PFSK-1 (cell line): ENCODE data around the gene MAB21L3.

Experiments
- FOXP2 ChIP-seq: optimal IDR thresholded peaks from 2 replicates; pipeline ENCODE3; 2011; ENCODE audit warnings: borderline replicate concordance, control low read depth, inconsistent platforms; ENCODE audit not compliant: insufficient read depth; ENCODE audit errors: extremely low read length, extremely low read depth
- POLR2AphosphoS5 ChIP-seq: IDR thresholded peaks from 2 replicates; pipeline ENCODE4 v1.6.1; 2012; ENCODE audit warnings: low read depth, mild to moderate bottlenecking, control low read depth, low read length, moderate library complexity
- SIN3A ChIP-seq: IDR thresholded peaks from 2 replicates; pipeline ENCODE4 v1.6.1; 2012; ENCODE audit warnings: mild to moderate bottlenecking, low read length, moderate library complexity, borderline replicate concordance; ENCODE audit not compliant: insufficient read depth
- TAF1 ChIP-seq: IDR thresholded peaks from 2 replicates; pipeline ENCODE4 v1.6.1; 2012; ENCODE audit warnings: low read length, control low read depth, borderline replicate concordance; ENCODE audit not compliant: insufficient read depth
- TF ChIP-seq, protein P1 (sequence below), 2 experiments: IDR thresholded peaks; 2 replicates each; pipeline versions ENCODE4 v1.6.1 to v1.8.0; 2011 to 2012; ENCODE audit warnings: low read depth in 2 of 2, low read length in 2 of 2, control low read depth in 1 of 2, inconsistent platforms in 1 of 2, mild to moderate bottlenecking in 1 of 2, moderate library complexity in 1 of 2; ENCODE audit not compliant: insufficient read depth in 1 of 2

Gene MAB21L3

DNA sequence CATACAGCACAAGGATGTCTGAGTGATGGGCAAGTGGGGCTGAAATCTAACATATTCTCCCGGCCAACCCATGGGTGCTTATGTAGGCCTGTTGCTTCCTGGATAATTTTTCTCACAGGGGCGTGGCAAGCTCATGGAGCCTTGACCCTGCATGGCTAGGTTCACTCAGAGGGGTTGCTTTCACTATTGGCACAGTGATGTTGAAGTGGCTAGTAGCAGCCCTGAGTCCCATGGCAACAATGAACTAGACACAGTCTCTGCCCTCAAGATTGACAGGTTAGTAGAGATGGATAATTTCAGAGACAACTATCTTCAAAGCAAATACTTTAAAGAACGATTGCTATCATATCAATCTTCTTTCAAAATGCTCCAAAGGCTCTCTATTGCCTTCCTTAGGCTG lies 6.5 kb upstream of the MAB21L3 start:
- no peak for TF ChIP-seq FOXP2

DNA sequence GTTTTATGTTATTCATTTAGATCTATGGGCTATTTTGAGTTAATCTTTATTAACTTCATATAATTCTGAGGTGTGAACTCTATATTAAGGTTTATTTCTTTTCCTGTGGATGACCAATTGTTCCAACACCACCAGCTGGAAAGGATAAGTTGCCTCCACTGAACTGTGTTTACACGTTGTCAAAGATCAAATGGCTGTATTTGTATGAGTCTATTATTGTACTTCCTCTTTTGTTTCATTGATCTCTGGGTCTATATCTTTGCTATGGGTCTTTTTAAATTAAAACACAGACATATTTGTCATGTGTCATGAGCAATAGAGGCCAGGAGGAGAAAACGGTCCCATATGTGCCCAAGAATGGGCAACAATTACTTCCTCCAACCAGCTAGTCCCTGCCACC lies 5.2 kb upstream of the MAB21L3 start:
- TF ChIP-seq SIN3A, result no peak
- no peak for TF ChIP-seq TAF1
- TF ChIP-seq POLR2AphosphoS5, result no peak
- TF ChIP-seq, protein P1, sequence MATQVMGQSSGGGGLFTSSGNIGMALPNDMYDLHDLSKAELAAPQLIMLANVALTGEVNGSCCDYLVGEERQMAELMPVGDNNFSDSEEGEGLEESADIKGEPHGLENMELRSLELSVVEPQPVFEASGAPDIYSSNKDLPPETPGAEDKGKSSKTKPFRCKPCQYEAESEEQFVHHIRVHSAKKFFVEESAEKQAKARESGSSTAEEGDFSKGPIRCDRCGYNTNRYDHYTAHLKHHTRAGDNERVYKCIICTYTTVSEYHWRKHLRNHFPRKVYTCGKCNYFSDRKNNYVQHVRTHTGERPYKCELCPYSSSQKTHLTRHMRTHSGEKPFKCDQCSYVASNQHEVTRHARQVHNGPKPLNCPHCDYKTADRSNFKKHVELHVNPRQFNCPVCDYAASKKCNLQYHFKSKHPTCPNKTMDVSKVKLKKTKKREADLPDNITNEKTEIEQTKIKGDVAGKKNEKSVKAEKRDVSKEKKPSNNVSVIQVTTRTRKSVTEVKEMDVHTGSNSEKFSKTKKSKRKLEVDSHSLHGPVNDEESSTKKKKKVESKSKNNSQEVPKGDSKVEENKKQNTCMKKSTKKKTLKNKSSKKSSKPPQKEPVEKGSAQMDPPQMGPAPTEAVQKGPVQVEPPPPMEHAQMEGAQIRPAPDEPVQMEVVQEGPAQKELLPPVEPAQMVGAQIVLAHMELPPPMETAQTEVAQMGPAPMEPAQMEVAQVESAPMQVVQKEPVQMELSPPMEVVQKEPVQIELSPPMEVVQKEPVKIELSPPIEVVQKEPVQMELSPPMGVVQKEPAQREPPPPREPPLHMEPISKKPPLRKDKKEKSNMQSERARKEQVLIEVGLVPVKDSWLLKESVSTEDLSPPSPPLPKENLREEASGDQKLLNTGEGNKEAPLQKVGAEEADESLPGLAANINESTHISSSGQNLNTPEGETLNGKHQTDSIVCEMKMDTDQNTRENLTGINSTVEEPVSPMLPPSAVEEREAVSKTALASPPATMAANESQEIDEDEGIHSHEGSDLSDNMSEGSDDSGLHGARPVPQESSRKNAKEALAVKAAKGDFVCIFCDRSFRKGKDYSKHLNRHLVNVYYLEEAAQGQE (IDR thresholded peaks at IDR 0.05; ENCODE audit: insufficient read depth in 1 of 2, low read depth in 2 of 2, low read length in 2 of 2), result no peak
- no peak for TF ChIP-seq FOXP2

DNA sequence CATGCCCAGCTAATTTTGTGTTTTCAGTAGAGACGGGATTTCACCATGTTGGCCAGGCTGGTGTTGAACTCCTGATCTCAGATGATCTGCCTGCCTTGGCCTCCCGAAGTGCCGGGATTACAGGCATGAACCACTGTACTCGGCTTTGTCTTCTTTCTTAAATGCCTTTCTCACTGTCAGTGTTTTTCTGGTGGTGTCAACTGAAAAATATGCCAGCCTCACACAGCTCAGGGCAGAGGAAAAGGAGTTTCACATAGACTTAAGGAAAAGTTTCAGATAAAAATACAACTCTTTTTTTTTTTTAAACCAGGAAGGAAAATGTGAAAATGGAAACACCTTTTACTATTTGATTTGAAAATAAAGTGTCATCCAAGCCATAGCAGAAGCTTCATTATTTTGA lies 4.6 kb upstream of the MAB21L3 start:
- TF ChIP-seq SIN3A, result no peak
- TF ChIP-seq POLR2AphosphoS5, result no peak
- TF ChIP-seq, protein P1 (IDR thresholded peaks at IDR 0.05; ENCODE audit: insufficient read depth in 1 of 2, low read depth in 2 of 2, low read length in 2 of 2), result no peak
- TF ChIP-seq TAF1, result no peak
- TF ChIP-seq FOXP2, result no peak

DNA sequence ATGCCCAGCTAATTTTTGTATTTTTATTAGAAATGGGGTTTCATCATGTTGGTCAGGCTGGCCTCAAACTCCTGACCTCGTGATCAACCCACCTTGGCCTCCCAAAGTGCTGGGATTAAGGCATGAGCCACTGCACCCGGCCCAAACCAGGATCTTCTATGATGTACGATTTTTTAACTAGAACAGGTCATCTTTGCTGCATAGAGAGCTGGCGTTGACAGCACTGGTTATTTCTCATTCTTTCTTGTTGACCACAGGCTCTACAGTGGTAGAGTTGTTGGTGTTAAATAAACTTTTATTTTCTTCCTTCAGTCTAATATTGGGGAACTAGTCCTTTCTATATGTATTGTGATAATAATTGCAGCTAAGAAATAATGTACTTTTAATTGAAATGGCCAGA lies 3.8 kb upstream of the MAB21L3 start:
- no peak for TF ChIP-seq FOXP2
- TF ChIP-seq TAF1, result no peak

DNA sequence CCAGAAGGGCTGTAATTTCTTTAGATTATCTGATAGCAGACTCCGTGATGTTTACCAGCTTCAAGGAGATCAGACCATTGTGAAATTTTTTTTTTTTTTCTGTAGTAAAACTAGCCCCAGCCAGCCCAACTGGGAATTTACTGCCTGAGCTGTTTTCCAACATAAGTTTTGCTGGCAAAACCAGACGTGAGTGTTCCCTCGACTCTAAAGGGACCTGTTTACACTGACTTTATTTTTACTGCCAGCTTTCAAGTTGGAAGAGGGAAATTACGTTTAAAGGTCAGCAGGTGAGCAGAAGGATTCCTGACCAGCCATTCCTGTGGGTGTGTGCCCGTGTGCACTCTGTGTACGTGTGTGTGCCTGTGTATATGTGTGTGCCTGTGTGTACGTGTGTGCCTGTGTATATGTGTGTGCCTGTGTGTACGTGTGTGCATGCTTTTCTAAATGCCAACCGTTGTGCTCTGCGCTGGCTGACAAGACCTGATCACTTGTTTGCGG lies 374 bp downstream of the MAB21L3 start:
- TF ChIP-seq SIN3A (no peak), TAF1 (no peak), FOXP2 (no peak)
- TF ChIP-seq, protein P1 (IDR thresholded peaks at IDR 0.05; ENCODE audit: insufficient read depth in 1 of 2, low read depth in 2 of 2, low read length in 2 of 2), result no peak

DNA sequence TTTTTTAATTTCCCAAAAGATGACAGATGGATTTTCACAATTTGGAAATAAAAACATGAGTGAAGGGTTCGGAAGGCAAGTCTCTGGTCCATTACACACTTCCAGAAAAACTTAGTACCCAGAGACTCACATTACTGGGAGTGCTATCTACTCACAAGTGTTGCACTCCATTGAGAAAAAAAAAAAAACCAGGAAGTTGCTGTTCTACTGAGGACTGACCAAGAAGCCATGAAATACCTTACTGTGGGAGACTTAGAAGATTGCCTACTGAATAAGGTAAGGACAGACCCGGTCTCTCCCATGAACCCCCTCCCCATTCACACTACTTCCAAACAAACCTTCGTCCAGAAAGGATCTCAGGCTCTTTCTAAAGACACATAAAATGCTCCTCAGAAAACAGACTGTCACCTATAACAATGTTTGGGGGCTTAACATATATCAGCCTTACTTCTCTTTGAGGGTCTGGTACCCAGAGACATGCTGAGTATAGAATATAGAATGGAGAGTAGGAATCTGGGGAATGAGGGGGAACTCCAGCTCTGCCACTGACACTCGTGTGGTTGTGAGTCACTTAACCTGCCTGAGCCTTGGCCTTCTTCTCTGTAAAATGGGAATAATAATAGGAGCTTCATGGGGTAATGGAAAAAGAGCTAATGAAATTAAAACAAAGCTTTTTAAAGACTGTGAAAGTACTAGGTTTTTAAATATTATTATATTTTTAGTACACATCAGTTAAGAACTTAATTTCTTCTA lies 1.4 kb downstream of the MAB21L3 start:
- TF ChIP-seq FOXP2 (no peak), POLR2AphosphoS5 (no peak)
